Stimulated activated CD4-positive, alpha-beta T cell treated with anti-CD3 and anti-CD28 coated beads, Interleukin-2, amount 100 ng/mL, for 4 hours (primary cell): ENCODE results near the gene MGAT3.

Experiments used
- DNase-seq: peaks from one replicate; pipeline ENCODE4 v3.0.0-alpha.2; 2020; ENCODE audit warnings: low read depth

The MGAT3 gene

DNA sequence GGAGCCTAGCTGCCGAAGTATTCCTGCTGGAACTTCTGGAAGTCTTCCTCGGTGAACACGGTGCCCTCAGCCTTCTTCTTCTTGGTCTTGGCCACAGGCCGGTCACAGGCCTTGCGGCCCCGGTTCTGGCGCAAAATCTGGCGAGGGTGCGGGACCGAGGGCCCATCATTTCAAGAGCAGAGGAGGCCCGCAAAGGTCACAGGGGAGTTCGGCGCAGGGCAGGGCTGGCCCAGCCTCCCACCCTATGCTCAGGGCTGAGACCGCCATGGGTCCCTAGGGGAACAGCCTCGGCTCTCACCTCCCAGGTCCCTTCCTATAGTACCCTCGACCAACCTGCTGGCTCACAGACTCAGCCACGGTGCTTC lies 72.7 kb downstream of the MGAT3 start:
- DNase-seq: no peak

DNA sequence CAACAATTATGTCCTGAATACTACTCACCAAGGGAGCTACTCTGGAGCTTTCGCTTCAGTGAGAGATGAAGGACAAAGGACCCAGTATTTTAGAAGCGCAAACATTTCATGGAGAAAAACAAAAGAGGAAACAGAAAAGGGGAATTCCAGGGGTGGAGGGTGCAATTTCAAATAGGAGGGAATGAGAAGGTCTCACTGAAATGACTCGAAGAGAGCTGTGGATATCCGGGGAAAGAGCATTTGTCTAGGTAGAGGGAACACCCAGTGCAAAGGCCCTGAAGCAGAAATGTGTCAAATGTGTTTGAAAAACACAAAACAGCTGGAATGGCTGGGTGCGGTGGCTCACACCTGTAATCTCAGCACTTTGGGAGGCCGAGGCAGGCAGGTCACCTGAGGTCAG lies 73.3 kb downstream of the MGAT3 start:
- no peak for DNase-seq

DNA sequence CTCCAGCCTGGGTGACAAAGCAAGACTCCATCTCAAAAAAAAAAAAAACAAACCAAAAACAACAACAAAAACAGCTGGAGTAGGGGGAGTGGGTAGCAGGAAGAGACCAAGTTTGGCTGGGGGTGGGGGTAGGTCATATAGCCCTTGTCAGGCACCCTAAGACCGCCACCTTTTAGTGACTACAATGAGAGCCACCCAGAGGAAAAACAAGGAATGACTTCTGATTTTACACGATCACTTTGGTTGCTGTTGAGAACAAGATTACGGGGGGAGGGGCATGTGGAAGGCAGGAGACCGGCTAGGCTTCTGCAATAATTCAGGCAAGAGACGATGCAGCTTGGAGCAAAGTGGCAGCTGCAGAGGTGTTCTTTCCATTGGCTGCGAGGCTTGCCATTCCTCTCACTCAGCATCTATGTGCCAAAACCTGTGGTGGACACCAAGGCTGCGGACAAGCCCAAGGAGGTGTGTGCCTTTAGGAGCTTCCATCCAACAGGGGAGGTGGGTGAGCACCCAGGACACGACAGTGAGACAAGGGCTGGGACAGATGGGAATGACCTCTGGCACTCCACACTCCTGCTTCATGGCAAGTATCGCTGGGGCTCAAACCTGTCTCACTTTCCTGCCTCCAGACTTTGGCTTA lies 74.0 kb downstream of the MGAT3 start:
- DNase-seq: no peak

DNA sequence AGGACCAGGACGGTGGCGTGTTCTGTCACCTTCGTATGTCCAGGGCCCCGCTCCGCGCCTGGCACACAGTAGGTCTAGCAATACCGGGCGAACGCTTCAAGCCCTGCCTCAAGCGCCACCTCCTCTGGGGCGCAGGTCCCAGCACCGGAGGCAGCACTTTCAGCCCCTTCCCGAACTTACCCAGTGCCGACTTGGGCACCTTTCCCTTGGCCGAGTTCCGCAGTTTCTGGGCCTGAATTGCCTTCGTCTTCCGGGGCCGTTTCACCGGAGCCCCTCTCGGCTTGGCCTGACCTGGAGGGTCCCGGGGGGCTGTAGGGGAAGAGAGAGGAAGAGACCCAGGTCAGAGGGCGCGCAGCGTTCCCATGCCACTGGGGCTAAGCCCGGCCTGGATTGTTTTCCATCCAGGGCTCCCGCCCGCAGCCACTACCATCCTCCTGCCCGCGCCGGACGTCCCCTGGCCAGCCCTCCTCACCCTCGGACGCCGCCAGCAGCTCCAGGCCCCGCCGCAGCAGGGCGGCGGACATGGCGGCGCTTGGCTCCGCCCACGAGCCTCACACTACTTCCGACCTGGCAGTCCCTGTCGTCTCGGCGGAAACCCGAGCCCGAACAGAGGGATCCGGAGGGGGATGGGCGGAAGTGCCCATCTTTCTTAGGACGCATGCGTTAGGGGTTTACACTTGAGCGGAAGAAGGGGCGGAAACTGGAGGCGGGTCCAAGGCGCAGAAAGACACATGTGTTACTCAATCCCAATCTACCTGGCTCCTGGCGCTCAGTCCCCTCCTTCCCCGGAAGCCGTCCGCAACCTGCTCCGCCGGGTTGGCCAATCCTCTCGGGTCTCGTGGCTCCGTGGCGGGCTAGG lies 75.6 kb downstream of the MGAT3 start, which contains the start of gene RPS19BP1:
RPS19BP1 (minus strand) TSS at position 534 of the 859 bp plus-strand sequence; CDS start at position 524, 10 bp downstream.
- peak; percentile 99 for DNase-seq

DNA sequence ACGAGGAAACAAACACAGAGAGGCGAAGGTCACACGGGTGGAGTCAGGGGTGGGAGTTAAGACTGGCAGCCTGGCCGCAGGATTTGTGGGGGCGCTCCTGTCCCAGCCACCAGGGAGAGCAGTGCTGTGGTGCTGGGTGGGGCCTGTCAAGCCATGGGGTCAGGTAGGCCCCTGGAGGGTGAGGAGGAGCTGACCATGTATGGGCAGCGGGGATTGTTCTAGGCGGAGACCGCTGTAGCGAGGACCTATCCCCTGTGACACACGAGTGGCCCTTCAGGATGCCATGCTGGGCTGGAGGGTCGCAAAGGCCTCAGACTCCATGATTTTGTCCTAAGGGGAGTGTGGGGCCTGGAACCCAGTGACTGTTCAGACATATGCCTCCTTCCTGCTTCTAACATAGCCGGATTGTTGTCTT lies 77.3 kb downstream of the MGAT3 start:
- no peak for DNase-seq

DNA sequence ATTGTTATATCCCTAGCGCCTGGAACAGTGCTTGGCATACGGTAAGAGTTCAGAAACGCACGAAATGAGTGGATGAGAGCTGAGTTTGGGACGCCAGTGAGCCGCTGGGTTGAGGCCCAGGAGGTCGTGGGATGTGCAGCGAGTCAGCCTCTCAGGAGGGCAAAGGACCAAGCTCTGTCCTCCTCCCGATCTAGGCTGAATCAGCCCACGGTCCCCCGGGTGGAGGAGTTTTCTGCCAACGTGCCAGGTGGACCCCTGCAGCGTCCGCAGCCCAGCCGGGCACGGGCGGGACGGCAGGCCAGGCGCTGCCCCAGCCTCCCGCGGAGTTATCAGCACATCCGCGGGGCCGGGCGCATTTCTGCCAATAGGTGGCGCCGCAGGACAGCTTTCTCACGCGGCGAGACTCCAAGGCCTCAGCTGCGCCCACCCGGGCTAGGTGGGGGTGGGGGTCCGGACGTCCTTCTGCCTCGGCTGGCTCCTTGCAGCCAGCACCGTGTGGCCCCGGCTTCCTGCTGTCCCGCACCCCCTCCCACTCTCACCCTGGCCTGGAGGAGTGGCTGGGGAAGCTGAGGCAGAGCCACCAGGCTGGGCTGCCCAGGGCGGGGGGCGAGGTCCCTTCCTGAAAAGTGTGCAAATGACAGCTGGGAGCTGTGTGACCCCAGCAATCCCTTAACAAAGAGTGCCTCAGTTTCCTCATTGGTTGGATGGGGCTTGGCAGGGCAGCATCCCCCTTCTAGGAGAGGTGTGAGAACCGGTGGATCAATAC lies 78.0 kb downstream of the MGAT3 start:
- peak; percentile 60 for DNase-seq

DNA sequence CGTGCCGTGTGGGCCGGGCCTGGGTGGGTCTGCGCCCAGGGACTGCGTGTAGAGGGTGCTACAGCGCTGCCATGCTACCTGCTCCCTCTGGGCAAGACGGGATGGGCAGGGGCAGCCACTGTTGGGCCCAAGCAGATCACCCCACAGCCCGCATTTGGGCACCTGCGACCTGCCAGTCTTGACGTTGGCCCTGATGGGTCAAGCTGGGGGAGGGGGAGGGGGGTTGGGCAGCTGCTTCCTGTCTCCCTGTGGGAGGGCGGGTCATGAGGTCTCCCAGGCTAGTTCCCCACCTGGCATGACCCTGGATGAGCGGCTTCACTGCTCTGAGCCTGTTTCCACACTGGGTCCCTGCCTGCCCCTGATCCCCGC lies 78.5 kb downstream of the MGAT3 start:
- no peak for DNase-seq

DNA sequence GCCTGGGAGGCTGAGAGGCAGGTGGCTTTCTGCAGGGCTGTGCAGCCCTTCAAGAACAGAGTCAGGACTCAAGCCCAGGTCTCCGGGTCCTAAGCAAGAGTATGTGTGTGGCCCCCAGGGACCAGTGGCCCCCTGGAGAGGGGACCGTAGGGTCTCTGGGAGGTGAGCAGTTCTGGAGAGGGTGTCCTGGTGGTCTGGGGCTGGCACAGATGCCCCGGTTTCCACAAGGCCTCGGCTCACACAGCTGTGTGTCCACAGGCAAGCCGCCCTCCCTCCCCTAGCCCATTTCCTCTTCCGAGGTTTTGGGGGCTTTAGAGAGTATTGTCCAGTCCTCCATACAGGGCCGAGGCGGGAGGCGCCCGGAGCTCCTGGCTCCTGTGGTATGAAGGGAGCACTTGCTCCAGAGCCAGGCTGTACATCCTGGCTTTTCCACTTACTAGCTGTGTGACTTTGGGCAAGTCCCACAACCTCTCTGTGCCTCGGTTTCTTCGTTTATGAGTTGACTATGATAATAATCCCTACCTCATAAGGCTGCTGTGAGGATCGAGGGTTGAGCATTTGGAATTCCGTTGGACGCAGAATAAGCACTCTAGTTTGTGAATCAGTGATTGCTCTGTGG lies 79.1 kb downstream of the MGAT3 start:
- DNase-seq: no peak

DNA sequence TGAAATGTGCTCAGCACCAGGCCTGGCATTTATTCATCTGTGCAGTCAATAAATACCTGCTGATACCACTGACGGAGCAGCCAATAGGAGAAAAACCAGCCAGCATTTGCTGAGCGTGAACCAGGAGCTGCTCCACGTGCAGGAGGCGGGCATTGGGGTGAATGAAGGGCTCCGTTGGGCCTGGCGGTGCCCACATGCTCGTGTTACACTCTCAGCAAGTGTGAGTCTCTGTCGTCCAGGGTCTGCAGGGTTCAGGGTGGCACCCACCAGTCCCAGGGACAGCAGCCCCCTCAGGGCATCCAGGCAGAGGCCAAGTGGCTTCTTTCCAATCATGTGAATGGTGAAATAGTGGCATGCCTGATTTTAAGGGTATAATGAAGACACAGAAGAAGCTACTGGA lies 79.9 kb downstream of the MGAT3 start:
- no peak for DNase-seq

DNA sequence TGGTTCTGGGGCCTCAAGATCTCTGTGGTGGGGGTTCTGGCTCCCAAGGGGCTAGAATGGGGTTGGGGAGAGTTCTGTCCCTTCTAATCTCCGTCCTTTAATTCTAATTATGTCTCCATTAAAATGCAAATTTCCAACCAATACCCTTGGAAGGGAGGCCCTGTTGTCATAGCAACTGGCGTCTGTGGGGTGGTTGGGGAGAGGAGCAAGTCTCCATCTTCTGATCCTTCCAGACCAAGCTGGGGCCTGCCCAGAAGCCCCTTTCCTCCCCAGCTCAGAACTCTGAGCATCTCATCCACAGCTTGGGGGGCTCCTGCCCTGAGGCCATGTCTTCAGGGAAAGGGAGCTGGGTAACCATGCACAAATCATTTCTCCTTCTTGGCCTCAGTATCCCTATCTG lies 81.2 kb downstream of the MGAT3 start:
- no peak for DNase-seq
